Osteocyte (in vitro differentiated cells): ENCODE results near the gene CPSF6. TPM values are rescaled to one million over a fixed set of nuclear protein-coding genes. Genes with fewer than 3 reads are reported as not detected.
"Not testable (repeated sequence)": the region's sequence is repeated elsewhere in the genome, so short reads cannot be mapped to it uniquely, and the experiment has no call there.

ENCODE experiments used
- DNase-seq: peaks from one replicate; pipeline ENCODE4 v3.0.0; 2021; ENCODE audit warnings: mixed read lengths; ENCODE audit not compliant: unreplicated experiment; ENCODE audit errors: extremely low spot score
- H3K27ac Mint-ChIP-seq: one replicate; pipeline ENCODE4 v1.8.0; 2021; ENCODE audit warnings: mild to moderate bottlenecking, mixed read lengths; ENCODE audit not compliant: unreplicated experiment
- H3K27me3 Mint-ChIP-seq: one replicate; pipeline ENCODE4 v1.8.0; 2021; ENCODE audit warnings: mixed read lengths; ENCODE audit not compliant: unreplicated experiment
- H3K36me3 Mint-ChIP-seq: one replicate; pipeline ENCODE4 v1.8.0; 2021; ENCODE audit warnings: mixed read lengths; ENCODE audit not compliant: unreplicated experiment
- H3K4me1 Mint-ChIP-seq: one replicate; pipeline ENCODE4 v1.8.0; 2021; ENCODE audit warnings: mixed read lengths; ENCODE audit not compliant: unreplicated experiment
- H3K4me3 Mint-ChIP-seq: one replicate; pipeline ENCODE4 v1.8.0; 2021; ENCODE audit warnings: mild to moderate bottlenecking, moderate library complexity, mixed read lengths; ENCODE audit not compliant: unreplicated experiment
- H3K9me3 Mint-ChIP-seq: one replicate; pipeline ENCODE4 v1.8.0; 2021; ENCODE audit warnings: mixed read lengths; ENCODE audit not compliant: unreplicated experiment
- CTCF ChIP-seq: fragments of 200-600 bp; sonication (generic); IDR thresholded peaks from 2 replicates; pipeline ENCODE4 v1.5.0; 2021; ENCODE audit warnings: antibody characterized with exemption, mild to moderate bottlenecking, moderate library complexity
- total RNA-seq: library from RNA; stranded (reverse); gene quantifications from 2 replicates; pipeline ENCODE4 v1.2.1, GENCODE V29; 2021

CPSF6 gene
- total RNA-seq, 1 donor from 2014 or later = 70.2 TPM

GRCh38 chr12:69304284-69304683 lies 64.9 kb downstream of the CPSF6 start:
- Mint-ChIP-seq H3K4me3 (no peak overlapping the region), H3K36me3 (no peaks in the 10 kb centered on the region), H3K27me3 (peaks cover 36% of the 10 kb centered on the region), H3K9me3 (peaks cover 27% of the 10 kb centered on the region), H3K27ac (no peak overlapping the region), H3K4me1 (no peaks in the 10 kb centered on the region)
- no peak for TF ChIP-seq CTCF
- DNase-seq = no peak

- Mint-ChIP-seq H3K4me1 (no peaks in the 10 kb centered on the region), H3K27ac (no peak overlapping the region), H3K9me3 (peaks cover 23% of the 10 kb centered on the region), H3K4me3 (no peak overlapping the region), H3K27me3 (peaks cover 17% of the 10 kb centered on the region), H3K36me3 (no peaks in the 10 kb centered on the region)
- TF ChIP-seq CTCF = no peak
- DNase-seq = no peak
Observed at GRCh38 chr12:69309461-69309860, 70.1 kb downstream of the CPSF6 start.

- no peak overlapping the region for H3K4me3 Mint-ChIP-seq
- H3K4me1 Mint-ChIP-seq = no peaks in the 10 kb centered on the region
- peaks cover 14% of the 10 kb centered on the region for H3K27me3 Mint-ChIP-seq
- no peak for DNase-seq
- peaks cover 6% of the 10 kb centered on the region for H3K9me3 Mint-ChIP-seq
- TF ChIP-seq CTCF = no peak
- no peaks in the 10 kb centered on the region for H3K36me3 Mint-ChIP-seq
- no peak overlapping the region for H3K27ac Mint-ChIP-seq
Observed at GRCh38 chr12:69313209-69313608, 73.8 kb downstream of the CPSF6 start.

GRCh38 chr12:69316784-69317183 lies 77.4 kb downstream of the CPSF6 start:
- not testable (repeated sequence) for H3K36me3 Mint-ChIP-seq, H3K4me1 Mint-ChIP-seq, H3K27ac Mint-ChIP-seq, DNase-seq, H3K4me3 Mint-ChIP-seq
- peaks cover 14% of the 10 kb centered on the region for H3K9me3 Mint-ChIP-seq
- peaks cover 27% of the 10 kb centered on the region for H3K27me3 Mint-ChIP-seq

GRCh38 chr12:69317233-69317632 lies 77.9 kb downstream of the CPSF6 start:
- DNase-seq, H3K4me1 Mint-ChIP-seq, H3K27ac Mint-ChIP-seq, H3K4me3 Mint-ChIP-seq, H3K36me3 Mint-ChIP-seq: not testable (repeated sequence)
- peaks cover 14% of the 10 kb centered on the region for H3K9me3 Mint-ChIP-seq
- peaks cover 27% of the 10 kb centered on the region for H3K27me3 Mint-ChIP-seq

GRCh38 chr12:69318225-69318624 lies 78.9 kb downstream of the CPSF6 start:
- Mint-ChIP-seq H3K27ac (no peak overlapping the region), H3K27me3 (peaks cover 30% of the 10 kb centered on the region), H3K4me3 (no peak overlapping the region), H3K9me3 (peaks cover 10% of the 10 kb centered on the region), H3K4me1 (no peaks in the 10 kb centered on the region), H3K36me3 (no peaks in the 10 kb centered on the region)
- TF ChIP-seq CTCF = no peak
- DNase-seq = no peak
